Fibroblast of mammary gland (primary cell): ENCODE data around the gene CDK18.

Source experiments
- DNase-seq: peaks from one replicate; pipeline ENCODE4 v3.0.0-alpha.2; 2010; ENCODE audit warnings: low read depth
- H3K4me3 ChIP-seq: 2 replicates; pipeline ENCODE4 v1.5.1; 2011; ENCODE audit warnings: low read depth, mild to moderate bottlenecking, low read length, moderate library complexity; ENCODE audit not compliant: control insufficient read depth
- TF ChIP-seq, protein P1 (sequence below): conservative IDR thresholded peaks from 2 replicates; pipeline ENCODE4 v1.5.1; 2011; ENCODE audit warnings: low read depth, low read length, inconsistent platforms; ENCODE audit not compliant: control insufficient read depth, insufficient read depth

Gene CDK18

GRCh38 chr1:205537386-205538018 lies 33.0 kb downstream of the CDK18 start:
- TF ChIP-seq, protein P1, sequence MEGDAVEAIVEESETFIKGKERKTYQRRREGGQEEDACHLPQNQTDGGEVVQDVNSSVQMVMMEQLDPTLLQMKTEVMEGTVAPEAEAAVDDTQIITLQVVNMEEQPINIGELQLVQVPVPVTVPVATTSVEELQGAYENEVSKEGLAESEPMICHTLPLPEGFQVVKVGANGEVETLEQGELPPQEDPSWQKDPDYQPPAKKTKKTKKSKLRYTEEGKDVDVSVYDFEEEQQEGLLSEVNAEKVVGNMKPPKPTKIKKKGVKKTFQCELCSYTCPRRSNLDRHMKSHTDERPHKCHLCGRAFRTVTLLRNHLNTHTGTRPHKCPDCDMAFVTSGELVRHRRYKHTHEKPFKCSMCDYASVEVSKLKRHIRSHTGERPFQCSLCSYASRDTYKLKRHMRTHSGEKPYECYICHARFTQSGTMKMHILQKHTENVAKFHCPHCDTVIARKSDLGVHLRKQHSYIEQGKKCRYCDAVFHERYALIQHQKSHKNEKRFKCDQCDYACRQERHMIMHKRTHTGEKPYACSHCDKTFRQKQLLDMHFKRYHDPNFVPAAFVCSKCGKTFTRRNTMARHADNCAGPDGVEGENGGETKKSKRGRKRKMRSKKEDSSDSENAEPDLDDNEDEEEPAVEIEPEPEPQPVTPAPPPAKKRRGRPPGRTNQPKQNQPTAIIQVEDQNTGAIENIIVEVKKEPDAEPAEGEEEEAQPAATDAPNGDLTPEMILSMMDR, result no peak
- DNase-seq, result peak; percentile 38
- H3K4me3 ChIP-seq, result no peak overlapping the region

- TF ChIP-seq, protein P1, result no peak
- peak; percentile 8 for DNase-seq
- no peak overlapping the region for H3K4me3 ChIP-seq
These were observed 33.9 kb downstream of the CDK18 start for GRCh38 chr1:205538235-205538840.

GRCh38 chr1:205541161-205541886 lies 36.9 kb downstream of the CDK18 start:
- no peak for DNase-seq
- TF ChIP-seq, protein P1, result no peak
- no peak overlapping the region for H3K4me3 ChIP-seq

GRCh38 chr1:205542367-205542766 lies 37.9 kb downstream of the CDK18 start:
- no peak for DNase-seq
- TF ChIP-seq, protein P1, result no peak

GRCh38 chr1:205543351-205544301 lies 39.2 kb downstream of the CDK18 start:
- peak overlapping the region; percentile 15 for H3K4me3 ChIP-seq
- TF ChIP-seq, protein P1, result no peak
- DNase-seq, result peak; percentile 87

More at GRCh38 chr1:205542367-205542766, 37.9 kb downstream of the CDK18 start:
- no peak overlapping the region for H3K4me3 ChIP-seq

DNA sequence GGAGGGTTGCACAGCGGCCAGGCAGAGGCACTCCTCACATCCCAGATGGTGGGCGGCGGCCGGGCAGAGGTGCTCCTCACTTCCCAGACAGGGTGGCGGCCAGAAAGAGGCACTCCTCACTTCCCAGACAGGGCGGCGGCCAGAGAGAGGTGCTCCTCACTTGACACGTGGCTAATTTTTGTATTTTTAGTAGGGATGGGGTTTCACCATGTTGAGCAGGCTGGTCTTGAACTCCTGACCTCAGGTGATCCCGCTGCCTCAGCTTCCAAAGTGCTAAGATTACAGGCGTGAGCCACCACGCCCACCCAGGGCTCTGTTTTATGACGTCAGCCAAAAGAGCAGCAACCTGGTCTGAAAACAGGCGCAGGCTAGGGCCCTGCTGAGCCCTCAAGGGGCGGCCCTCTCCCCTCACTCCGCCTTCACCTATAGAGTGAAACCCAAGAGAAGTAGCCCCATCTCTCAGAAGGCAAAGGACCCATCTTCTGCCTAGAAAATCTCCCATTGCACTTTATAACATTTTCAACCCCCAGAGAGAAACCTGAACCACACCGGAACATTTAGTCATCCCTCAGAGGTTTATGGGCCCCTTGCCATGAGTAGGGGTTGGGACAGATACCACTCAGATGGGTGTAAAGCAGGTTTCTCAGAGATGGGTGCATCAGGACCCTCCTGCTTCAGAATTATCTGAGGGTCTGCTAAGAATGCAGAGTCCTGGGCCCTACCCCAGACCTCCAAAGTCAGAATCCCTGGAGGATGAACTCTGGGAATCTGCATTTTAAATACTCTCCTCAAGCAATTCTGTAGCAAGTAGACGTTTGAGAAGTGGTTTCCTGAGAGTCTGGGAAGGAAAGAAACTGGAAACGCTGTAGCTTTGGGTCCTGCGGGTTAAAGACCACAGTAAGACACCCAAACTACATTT lies 40.8 kb downstream of the CDK18 start:
- H3K4me3 ChIP-seq, result no peak overlapping the region
- TF ChIP-seq, protein P1, result no peak
- DNase-seq, result no peak
